ENCODE data around the gene MAP3K1. TPM values are rescaled to one million over a fixed set of nuclear protein-coding genes. Genes with fewer than 3 reads are reported as not detected.
A peak's percentile ranks its signal among the peaks of the same experiment; 100 is the strongest.

The MAP3K1 gene
- total and polyA plus RNA-seq, 9 of the 15 experiments (the other 6 are each of a cell fraction or from before 2014, with no cell fraction given), result 3.9 to 13.9 (median 7.5) TPM

DNA sequence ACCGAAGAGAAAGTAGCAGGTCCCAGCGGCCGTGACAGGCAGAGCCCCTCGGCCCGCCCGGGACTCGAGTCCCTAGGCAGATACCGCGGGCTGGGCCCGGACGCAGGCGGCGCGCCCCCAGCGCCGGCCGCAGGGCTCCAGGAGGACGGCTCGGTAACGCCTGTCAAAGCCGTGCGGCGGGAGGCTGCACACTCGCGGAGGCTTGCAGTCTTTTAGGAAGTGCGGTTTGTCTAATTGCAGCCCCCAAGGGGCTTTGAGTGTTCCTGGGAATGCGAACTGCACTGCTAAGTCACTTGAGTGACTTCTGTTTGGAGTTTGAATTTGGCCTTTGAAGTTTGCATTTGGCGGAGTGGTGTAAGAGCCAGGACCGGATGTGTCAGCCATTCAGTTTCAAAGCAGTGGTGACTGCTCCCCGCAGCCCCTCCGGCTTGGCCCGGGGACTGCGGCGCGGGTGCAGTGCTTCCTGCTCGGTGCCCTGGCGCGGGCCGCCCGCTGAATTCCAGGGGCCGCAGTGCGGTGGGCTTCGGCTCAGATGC, 1.3 kb downstream of the MAP3K1 start (continued):
- TF ChIP-seq ELF4 (CRISPR knock-in tag; IDR thresholded peaks at IDR 0.05) (no peak), BCL6 (CRISPR knock-in tag; IDR thresholded peaks at IDR 0.05) (no peak), YY1 (IDR thresholded peaks at IDR 0.05; ENCODE audit: borderline replicate concordance in 1 of 3, control insufficient read depth in 1 of 3, extremely low read depth in 1 of 3, insufficient read depth in 3 of 3, insufficient read length in 1 of 3, insufficient replicate concordance in 2 of 3, low read depth in 1 of 3, low read length in 2 of 3) (peak in 1 of 3 experiments; percentile 59), NR1H2 (CRISPR knock-in tag; IDR thresholded peaks at IDR 0.05) (no peak)

DNA sequence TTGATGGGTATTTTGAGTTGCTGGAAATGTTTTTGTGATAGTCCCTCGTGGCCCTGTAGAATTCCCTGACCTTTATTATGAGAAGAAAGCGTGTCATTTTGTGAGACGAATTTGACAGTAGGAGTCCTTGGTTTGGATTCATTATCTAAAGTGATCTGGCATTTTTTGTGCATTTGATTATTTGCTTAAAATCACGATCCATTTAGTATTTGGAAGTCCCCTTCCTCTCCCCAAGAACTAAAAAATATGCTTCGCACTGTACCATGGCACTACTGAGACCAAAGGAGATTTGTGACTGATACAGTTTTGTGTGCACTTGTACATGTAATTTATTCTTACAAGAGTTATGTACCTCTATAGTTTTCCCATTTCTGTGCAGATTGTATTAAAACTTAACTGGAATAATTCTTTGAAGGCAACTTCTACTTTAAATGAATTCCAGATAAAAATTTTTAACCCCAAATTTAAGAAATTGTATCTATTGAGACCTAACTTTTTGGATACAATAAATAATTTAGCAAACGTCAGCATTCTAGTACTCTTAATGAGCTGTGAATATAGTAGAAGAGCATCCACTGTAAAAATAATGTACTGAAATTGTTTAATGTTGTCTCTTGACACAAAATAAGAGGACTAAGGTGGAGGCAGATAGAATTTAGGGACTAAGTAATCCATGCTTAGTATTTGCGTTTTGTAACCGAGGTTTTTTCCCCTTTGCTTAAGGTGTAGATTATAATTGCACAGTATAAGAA, 2.1 kb downstream of the MAP3K1 start:
- H3K4me1 ChIP-seq (replicated peaks in 1 of 2; ENCODE audit: control insufficient read depth in 2 of 2, insufficient read depth in 2 of 2, low read length in 2 of 2), result peaks cover 21 to 25% of the 10 kb centered on the region in 2 experiments
- DNase-seq (ENCODE audit: extremely low read depth in 1 of 4, low spot score in 3 of 4), result no peak
- 3% methylated on average over 8 of the region's 8 CpGs for WGBS (ENCODE audit: insufficient coverage, low coverage, missing lambda C conversion rate)
- TF ChIP-seq ZNF274 (IDR thresholded peaks at IDR 0.05; ENCODE audit: borderline replicate concordance, low read depth, low read length) (0 out of 2 replicates have a peak, but pooled peaks have one; percentile 40), HNRNPLL (IDR thresholded peaks at IDR 0.05; ENCODE audit: low read depth, low read length, poor library complexity, severe bottlenecking) (no peak), ZNF316 (IDR thresholded peaks at IDR 0.05) (peak; percentile 96), KDM1A (IDR thresholded peaks at IDR 0.05) (peak in 1 of 2 experiments; percentile 57; a peak in 1 of 4 replicates), MAFG (tag; conservative IDR thresholded peaks at IDR 0.05) (peak; percentile 83), MAFK (IDR thresholded peaks at IDR 0.05; ENCODE audit: low read length) (peak; percentile 97), C11orf30 (IDR thresholded peaks at IDR 0.05; ENCODE audit: low read depth) (peak; percentile 92), TCF3 (CRISPR knock-in tag; IDR thresholded peaks at IDR 0.05) (no peak), MAFF (IDR thresholded peaks at IDR 0.05; ENCODE audit: low read length) (peak; percentile 94)
- TF ChIP-seq, protein P1, sequence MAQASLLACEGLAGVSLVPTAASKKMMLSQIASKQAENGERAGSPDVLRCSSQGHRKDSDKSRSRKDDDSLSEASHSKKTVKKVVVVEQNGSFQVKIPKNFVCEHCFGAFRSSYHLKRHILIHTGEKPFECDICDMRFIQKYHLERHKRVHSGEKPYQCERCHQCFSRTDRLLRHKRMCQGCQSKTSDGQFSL (CRISPR knock-in tag; IDR thresholded peaks at IDR 0.05), result no peak
- TF ChIP-seq, protein P1 (tag; IDR thresholded peaks at IDR 0.05), result no peak
- H3K79me2 ChIP-seq (ENCODE audit: control insufficient read depth, insufficient read depth, low read length), result peaks cover 66% of the 10 kb centered on the region
- ChIA-PET CTCF (ENCODE audit: low intra/inter-chr PET ratio) (no interaction called here), POLR2A (interaction anchor here (0.7 to 2.5 kb wide), 2 partner anchors 10 to 693 kb away, joined by 3 to 5 read pairs; no protein-coding TSS in a partner anchor)
- ATAC-seq, result no peak
- TSS peak; percentile 41 for BruUV-seq (replicated peaks)
- intact Hi-C loops (cut with micrococcal nuclease), result loop anchor here (5.0 kb wide), 1 partner anchor 90 kb away; the partner anchor contains the start of gene SETD9
- H2AFZ ChIP-seq (ENCODE audit: low read depth, low read length), result 0 out of 2 replicates have a peak overlapping the region, but pooled peaks have one; percentile 81
- H3K9me3 ChIP-seq (replicated peaks; ENCODE audit: control insufficient read depth, insufficient read depth, low read depth, low read length), result no peaks in the 10 kb centered on the region
- no peaks in the 10 kb centered on the region for H3K9me1 ChIP-seq (ENCODE audit: control insufficient read depth, insufficient read depth, low read length)
- FAIRE-seq, result no peak
- 0 out of 2 replicates have a peak, but pooled peaks cover 5% of the 10 kb centered on the region for H4K20me1 ChIP-seq (replicated peaks; ENCODE audit: control insufficient read depth, insufficient read depth, low read length)
- H3K4me3 ChIP-seq, result peak overlapping the region; percentile 83
- H3K27me3 ChIP-seq (ENCODE audit: control insufficient read depth in 2 of 2, insufficient read depth in 2 of 2, low read length in 2 of 2), result no peaks in the 10 kb centered on the region
- H3K9ac ChIP-seq (ENCODE audit: insufficient read depth in 1 of 2, low read depth in 2 of 2, low read length in 2 of 2), result peak overlapping the region in 1 of 2 experiments; percentile 73; a peak in 2 of 4 replicates
- peaks cover 5% of the 10 kb centered on the region; the same call in 1 of the 3 replicates for H3K36me3 ChIP-seq (ENCODE audit: control insufficient read depth, insufficient read depth, low read length)
- in situ Hi-C loops (cut with MboI), result no loop called here
- H3K4me2 ChIP-seq (ENCODE audit: insufficient read depth, low read length), result peak overlapping the region; percentile 83
- peak overlapping the region; percentile 86; the same call in 2 of the 3 replicates for H3K27ac ChIP-seq (ENCODE audit: extremely low read depth, low read depth, low read length)
